ENCODE measurements around the gene ADAMTSL3.
"Not testable (repeated sequence)": the region's sequence is repeated elsewhere in the genome, so short reads cannot be mapped to it uniquely, and the experiment has no call there.

Gene ADAMTSL3

DNA sequence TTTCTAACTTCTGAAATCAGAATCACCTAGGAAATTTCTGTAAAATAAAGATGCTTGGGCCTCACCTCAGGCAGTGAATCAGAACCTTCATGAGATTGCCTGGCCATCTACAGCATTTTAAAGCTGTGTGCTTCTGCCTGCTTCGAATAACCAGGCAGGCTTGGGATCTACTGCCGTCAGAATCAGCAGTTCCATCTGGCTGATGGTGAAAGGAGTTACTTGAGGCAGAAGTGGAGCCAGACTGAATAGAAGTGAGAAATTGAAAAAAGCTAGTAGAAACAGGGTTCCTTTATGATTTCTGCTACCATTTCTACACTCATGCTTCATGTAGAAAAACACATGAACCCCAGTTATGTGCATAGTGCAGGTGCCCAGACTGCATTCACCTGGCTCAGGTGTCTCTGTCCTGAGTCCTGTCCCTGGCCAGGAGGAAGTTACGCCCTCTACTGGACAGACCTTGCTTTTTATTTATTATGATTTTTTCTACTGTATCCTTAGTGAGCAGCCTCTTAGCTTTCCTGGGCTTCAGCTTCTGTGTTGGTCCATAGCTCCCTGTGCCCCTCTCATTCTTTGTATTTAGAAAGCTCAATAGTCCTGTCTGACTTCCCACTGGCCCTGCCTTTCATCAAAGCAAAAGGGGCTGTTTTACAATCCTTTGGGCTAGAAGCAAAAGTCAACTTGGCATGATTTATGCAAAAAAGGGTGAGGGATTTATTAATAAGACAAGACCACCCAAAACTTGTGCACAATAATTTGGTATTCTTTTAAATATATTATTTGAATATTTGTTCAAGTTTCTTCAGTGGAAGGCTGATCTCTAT is 380.9 kb downstream of the ADAMTSL3 start:
- H3K9me3 ChIP-seq (replicated peaks; ENCODE audit: low read length), result no peaks in the 10 kb centered on the region
- no peak overlapping the region for H3K9ac ChIP-seq (ENCODE audit: low read depth, low read length)
- H3K4me1 ChIP-seq (ENCODE audit: control insufficient read depth, insufficient read depth, low read length), result peaks cover 4% of the 10 kb centered on the region
- H3K36me3 ChIP-seq (ENCODE audit: insufficient read depth, low read length), result no peaks in the 10 kb centered on the region
- H3K4me2 ChIP-seq (ENCODE audit: low read length), result no peak overlapping the region
- H3K27me3 ChIP-seq (ENCODE audit: control insufficient read depth, insufficient read depth, low read length), result peaks cover 14% of the 10 kb centered on the region
- H3K4me3 ChIP-seq (ENCODE audit: low read length), result no peak overlapping the region

DNA sequence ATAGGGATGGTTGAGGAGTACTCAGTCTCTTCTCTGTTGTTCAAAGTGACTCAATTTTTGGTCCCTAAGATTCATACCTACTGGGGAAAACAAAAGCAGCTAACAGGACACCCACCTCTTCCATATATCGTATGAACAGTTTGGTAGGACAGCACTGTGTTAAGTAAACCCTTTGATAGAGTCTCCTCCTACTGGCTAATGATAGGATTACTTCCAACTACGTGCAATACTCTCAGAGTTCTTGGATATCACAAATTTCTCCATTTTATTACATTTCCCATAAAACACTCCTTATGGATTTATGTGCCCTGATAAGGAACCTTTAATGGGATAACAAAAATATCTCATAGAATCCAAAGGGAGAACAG is 381.5 kb downstream of the ADAMTSL3 start:
- Histone ChIP-seq H3K9me3 (replicated peaks; ENCODE audit: low read length) (no peaks in the 10 kb centered on the region), H3K36me3 (ENCODE audit: insufficient read depth, low read length) (no peaks in the 10 kb centered on the region), H3K27me3 (ENCODE audit: control insufficient read depth, insufficient read depth, low read length) (peaks cover 14% of the 10 kb centered on the region), H3K4me3 (ENCODE audit: low read length) (no peak overlapping the region), H3K4me1 (ENCODE audit: control insufficient read depth, insufficient read depth, low read length) (peaks cover 4% of the 10 kb centered on the region), H3K9ac (ENCODE audit: low read depth, low read length) (no peak overlapping the region), H3K4me2 (ENCODE audit: low read length) (no peak overlapping the region)

DNA sequence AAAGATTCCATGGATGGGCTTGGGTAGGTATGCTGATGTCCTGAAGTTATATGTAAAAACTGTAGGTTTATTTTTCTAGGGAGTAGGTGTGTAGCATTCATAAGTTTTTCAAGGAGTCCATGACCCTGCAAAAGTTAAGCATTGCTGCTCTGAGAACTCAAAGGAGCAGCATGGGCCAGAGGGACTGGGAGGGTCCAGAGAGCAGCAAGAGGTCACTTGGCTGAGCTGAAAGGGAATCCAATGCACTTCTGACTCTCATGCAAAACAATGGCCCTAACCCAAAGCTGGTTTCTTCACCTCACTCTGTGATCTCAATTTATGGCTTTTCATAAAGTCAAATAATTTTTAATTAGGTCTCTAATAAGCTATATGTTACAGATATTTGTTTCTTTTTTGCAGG is 383.4 kb downstream of the ADAMTSL3 start:
- Histone ChIP-seq H3K9ac (ENCODE audit: low read depth, low read length) (no peak overlapping the region), H3K9me3 (replicated peaks; ENCODE audit: low read length) (no peaks in the 10 kb centered on the region), H3K27me3 (ENCODE audit: control insufficient read depth, insufficient read depth, low read length) (peaks cover 8% of the 10 kb centered on the region), H3K4me3 (ENCODE audit: low read length) (no peak overlapping the region), H3K4me2 (ENCODE audit: low read length) (no peak overlapping the region), H3K4me1 (ENCODE audit: control insufficient read depth, insufficient read depth, low read length) (peaks cover 4% of the 10 kb centered on the region), H3K36me3 (ENCODE audit: insufficient read depth, low read length) (no peaks in the 10 kb centered on the region)

DNA sequence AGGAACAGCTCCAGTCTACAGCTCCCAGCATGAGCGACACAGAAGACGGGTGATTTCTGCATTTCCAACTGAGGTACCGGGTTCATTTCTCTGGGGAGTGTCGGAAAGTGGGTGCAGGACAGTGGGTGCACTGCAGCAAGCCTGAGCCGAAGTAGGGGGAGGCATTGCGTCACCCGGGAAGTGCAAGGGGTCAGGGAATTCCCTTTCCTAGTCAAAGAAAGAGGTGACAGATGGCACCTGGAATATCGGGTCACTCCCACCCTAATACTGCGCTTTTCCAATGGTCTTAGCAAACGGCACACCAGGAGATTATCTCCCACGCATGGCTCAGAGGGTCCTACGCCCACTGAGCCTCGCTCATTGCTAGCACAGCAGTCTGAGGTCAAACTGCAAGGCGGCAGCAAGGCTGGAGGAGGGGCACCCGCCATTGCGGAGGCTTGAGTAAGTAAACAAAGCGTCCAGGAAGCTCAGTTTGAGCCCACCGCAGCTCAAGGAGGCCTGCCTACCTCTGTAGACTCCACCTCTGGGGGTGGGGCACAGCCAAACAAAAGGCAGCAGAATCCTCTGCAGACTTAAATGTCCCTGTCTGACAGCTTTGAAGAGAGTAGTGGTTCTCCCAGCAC is 388.6 kb downstream of the ADAMTSL3 start:
- H3K4me1 ChIP-seq (ENCODE audit: control insufficient read depth, insufficient read depth, low read length); H3K4me3 ChIP-seq (ENCODE audit: low read length); H3K9me3 ChIP-seq (replicated peaks; ENCODE audit: low read length); H3K27me3 ChIP-seq (ENCODE audit: control insufficient read depth, insufficient read depth, low read length); H3K36me3 ChIP-seq (ENCODE audit: insufficient read depth, low read length); H3K4me2 ChIP-seq (ENCODE audit: low read length); H3K9ac ChIP-seq (ENCODE audit: low read depth, low read length): not testable (repeated sequence)

DNA sequence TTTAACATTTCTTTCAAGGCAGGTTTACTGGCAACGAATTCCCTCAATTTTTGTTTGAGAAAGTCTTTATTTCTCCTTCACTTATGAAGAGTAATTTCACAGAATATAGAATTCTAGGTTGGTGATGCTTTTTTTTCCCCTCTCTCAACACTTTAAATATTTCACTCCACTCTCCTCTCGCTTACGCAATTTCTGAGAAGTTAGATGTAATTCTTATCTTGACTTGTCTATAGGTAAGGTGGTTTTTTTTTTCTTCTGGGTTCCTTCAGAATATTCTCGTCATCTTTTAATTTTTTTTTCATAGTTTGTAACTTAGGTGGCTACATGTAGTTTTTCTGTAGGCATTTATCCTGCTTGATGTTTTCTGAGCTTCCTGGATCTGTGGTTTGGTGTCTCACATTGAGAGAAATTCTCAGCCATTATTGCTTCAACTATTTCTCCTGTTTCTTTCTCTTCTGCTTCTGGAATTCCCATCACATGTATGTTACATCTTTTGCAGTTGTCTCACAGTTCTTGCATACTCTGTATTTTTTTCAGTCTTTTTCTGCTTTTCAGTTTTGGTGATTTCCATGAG is 392.2 kb downstream of the ADAMTSL3 start:
- no peak overlapping the region for H3K4me2 ChIP-seq (ENCODE audit: low read length)
- no peaks in the 10 kb centered on the region for H3K36me3 ChIP-seq (ENCODE audit: insufficient read depth, low read length)
- no peaks in the 10 kb centered on the region for H3K9me3 ChIP-seq (replicated peaks; ENCODE audit: low read length)
- no peaks in the 10 kb centered on the region for H3K4me1 ChIP-seq (ENCODE audit: control insufficient read depth, insufficient read depth, low read length)
- H3K9ac ChIP-seq (ENCODE audit: low read depth, low read length), result no peak overlapping the region
- H3K27me3 ChIP-seq (ENCODE audit: control insufficient read depth, insufficient read depth, low read length), result no peaks in the 10 kb centered on the region
- H3K4me3 ChIP-seq (ENCODE audit: low read length), result no peak overlapping the region

DNA sequence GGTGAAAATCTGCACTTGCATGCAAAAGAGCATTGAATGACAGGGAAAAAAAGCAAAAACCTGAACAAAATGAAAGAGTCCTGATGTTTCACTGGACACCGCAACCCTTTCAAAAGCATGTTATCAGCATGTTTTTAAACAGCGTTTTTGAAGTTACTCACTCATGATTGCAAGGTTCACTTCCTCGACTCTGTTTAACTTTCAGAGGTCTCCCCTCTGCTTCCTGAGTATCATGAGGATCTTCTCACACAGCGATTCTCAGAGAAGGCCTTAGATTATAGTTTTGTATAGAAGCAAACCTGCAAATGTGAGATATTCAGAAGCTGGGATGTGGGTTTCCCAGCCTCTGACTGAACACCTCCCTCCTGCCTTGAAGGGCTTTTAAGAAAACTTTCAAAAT is 395.6 kb downstream of the ADAMTSL3 start:
- H3K4me2 ChIP-seq (ENCODE audit: low read length); H3K4me3 ChIP-seq (ENCODE audit: low read length); H3K4me1 ChIP-seq (ENCODE audit: control insufficient read depth, insufficient read depth, low read length); H3K36me3 ChIP-seq (ENCODE audit: insufficient read depth, low read length); H3K9ac ChIP-seq (ENCODE audit: low read depth, low read length); H3K27me3 ChIP-seq (ENCODE audit: control insufficient read depth, insufficient read depth, low read length); H3K9me3 ChIP-seq (replicated peaks; ENCODE audit: low read length): not testable (repeated sequence)

DNA sequence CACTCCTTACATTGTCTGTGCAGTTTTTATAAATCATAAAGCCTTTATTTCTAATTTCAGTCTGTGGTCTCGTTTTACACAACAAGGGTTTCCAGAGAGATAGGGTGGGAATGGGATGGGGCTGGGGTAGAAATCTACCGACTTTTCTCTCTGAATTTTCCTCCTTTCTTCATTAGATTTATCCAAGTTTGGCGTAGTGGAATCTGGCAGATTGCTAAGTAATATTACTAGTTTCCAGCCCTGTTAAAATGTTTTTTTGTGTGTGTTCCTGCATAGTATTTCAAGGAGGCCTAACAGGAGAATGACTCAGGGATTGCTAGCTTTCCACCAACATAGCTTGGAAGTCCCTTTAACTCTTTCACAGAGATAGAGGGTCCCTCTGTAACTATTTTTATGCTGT is 396.2 kb downstream of the ADAMTSL3 start:
- Histone ChIP-seq H3K9me3 (replicated peaks; ENCODE audit: low read length) (no peaks in the 10 kb centered on the region), H3K36me3 (ENCODE audit: insufficient read depth, low read length) (no peaks in the 10 kb centered on the region), H3K9ac (ENCODE audit: low read depth, low read length) (no peak overlapping the region), H3K27me3 (ENCODE audit: control insufficient read depth, insufficient read depth, low read length) (peaks cover under 1% of the 10 kb centered on the region), H3K4me2 (ENCODE audit: low read length) (no peak overlapping the region), H3K4me1 (ENCODE audit: control insufficient read depth, insufficient read depth, low read length) (no peaks in the 10 kb centered on the region), H3K4me3 (ENCODE audit: low read length) (no peak overlapping the region)

DNA sequence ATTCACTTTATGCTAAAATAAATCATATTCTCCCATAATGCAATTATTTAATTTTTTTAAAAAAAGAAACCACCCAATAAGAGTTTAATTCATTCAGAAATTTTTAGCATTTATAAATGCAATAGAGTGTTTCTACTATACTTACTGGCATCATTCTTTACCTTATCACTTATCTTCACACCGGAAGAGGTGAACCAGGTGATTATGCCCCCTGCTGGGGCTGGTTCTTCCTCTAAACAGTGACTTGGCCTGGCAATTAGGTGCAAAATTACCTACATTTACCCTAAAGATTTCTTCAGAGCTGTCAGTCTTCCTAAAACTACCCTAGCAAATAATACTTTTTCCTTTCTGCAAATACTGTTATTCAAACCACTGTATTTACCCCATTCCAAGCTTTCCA is 397.2 kb downstream of the ADAMTSL3 start:
- H3K36me3 ChIP-seq (ENCODE audit: insufficient read depth, low read length); H3K9me3 ChIP-seq (replicated peaks; ENCODE audit: low read length); H3K4me1 ChIP-seq (ENCODE audit: control insufficient read depth, insufficient read depth, low read length); H3K9ac ChIP-seq (ENCODE audit: low read depth, low read length); H3K4me3 ChIP-seq (ENCODE audit: low read length); H3K27me3 ChIP-seq (ENCODE audit: control insufficient read depth, insufficient read depth, low read length); H3K4me2 ChIP-seq (ENCODE audit: low read length): not testable (repeated sequence)

DNA sequence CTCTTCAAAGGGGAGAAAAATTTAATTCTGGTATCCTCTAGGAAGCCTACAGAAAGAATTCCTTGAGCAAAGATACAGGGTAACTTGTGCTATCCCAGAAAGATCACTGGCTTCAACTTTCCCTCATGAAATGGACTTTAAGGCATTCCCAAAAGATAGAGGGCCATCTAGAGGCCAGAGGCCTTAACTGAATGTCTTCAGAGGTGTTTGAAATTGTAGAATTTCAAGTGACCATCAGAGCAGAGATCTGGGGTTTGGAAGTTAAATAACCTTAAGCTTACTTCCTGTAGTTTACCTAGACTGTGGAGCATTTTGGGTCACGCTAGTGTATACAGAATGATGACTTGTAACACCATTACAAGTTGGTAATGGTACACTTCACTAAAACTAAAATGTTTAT is 400.6 kb downstream of the ADAMTSL3 start:
- H3K9me3 ChIP-seq (replicated peaks; ENCODE audit: low read length); H3K4me1 ChIP-seq (ENCODE audit: control insufficient read depth, insufficient read depth, low read length); H3K4me3 ChIP-seq (ENCODE audit: low read length); H3K4me2 ChIP-seq (ENCODE audit: low read length); H3K27me3 ChIP-seq (ENCODE audit: control insufficient read depth, insufficient read depth, low read length); H3K36me3 ChIP-seq (ENCODE audit: insufficient read depth, low read length); H3K9ac ChIP-seq (ENCODE audit: low read depth, low read length): not testable (repeated sequence)

DNA sequence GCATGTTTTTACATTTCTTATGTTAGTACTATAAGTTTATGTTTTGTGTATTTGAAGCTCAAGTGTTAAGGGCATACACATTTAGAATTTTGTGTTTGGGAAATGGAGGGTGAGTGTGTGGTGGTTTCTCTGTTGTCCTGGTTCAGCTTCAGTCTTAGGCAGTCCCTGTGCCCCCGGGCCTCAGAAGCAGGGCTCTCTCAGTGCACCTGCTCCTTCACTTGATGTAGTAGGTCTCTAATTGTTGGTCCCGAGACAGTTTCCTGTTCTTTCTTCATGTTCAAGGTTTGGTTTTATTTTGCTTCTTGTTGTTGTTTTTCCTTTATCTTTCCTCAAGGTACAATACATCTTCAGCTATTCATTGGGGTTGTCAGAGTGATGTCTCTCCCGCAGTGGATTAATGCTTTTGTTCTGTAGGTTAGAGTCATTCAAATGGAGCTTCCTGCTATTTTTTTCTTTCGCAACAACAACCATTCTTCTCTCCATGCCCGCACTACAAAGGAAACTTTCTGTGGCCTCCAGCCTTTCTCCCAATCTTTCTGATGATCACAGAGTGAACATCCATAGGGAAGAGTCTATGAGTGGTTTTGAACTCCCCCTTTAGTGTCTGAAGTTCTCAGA is 403.9 kb downstream of the ADAMTSL3 start:
- H3K4me2 ChIP-seq (ENCODE audit: low read length), result no peak overlapping the region
- H3K4me1 ChIP-seq (ENCODE audit: control insufficient read depth, insufficient read depth, low read length), result no peaks in the 10 kb centered on the region
- H3K4me3 ChIP-seq (ENCODE audit: low read length), result no peak overlapping the region
- peaks cover 4% of the 10 kb centered on the region for H3K27me3 ChIP-seq (ENCODE audit: control insufficient read depth, insufficient read depth, low read length)
- H3K36me3 ChIP-seq (ENCODE audit: insufficient read depth, low read length), result no peaks in the 10 kb centered on the region
- H3K9ac ChIP-seq (ENCODE audit: low read depth, low read length), result no peak overlapping the region
- peaks cover 4% of the 10 kb centered on the region for H3K9me3 ChIP-seq (replicated peaks; ENCODE audit: low read length)

DNA sequence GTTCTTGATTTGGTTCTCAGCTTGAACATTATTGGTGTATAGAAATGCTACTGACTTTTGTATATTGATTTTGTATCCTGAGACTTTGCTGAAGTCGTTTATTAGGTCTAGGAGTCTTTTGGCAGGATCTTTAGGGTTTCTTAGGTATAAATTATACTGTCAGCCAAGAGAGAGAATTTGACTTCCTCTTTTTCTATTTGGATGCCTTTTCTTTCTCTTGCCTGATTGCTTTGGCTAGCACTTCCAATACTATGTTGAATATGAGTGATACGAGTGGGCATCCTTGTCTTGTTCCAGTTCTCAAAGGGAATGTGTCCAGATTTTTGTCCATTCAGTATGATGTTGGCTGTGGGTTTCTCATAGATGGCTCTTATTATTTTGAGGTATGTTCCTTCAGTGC is 409.8 kb downstream of the ADAMTSL3 start:
- not testable (repeated sequence) for H3K9me3 ChIP-seq (replicated peaks; ENCODE audit: low read length); H3K4me3 ChIP-seq (ENCODE audit: low read length); H3K27me3 ChIP-seq (ENCODE audit: control insufficient read depth, insufficient read depth, low read length); H3K9ac ChIP-seq (ENCODE audit: low read depth, low read length); H3K4me1 ChIP-seq (ENCODE audit: control insufficient read depth, insufficient read depth, low read length); H3K36me3 ChIP-seq (ENCODE audit: insufficient read depth, low read length); H3K4me2 ChIP-seq (ENCODE audit: low read length)

Data from skeletal muscle satellite cell (primary cell).